22Rv1 (cell line): ENCODE results near the gene USP30.
A peak's percentile ranks its signal among the peaks of the same experiment; 100 is the strongest.

Experiments used
- H3K27ac ChIP-seq: fragments of 450-650 bp; 2 replicates; pipeline ENCODE4 v1.5.1; 2017
- CTCF ChIP-seq: fragments of 450-650 bp; IDR thresholded peaks from 2 replicates; pipeline ENCODE4 v1.5.1; 2017; ENCODE audit warnings: mild to moderate bottlenecking
- ZFX ChIP-seq: fragments of 450-650 bp; IDR thresholded peaks from 2 replicates; pipeline ENCODE4 v1.6.1; 2017; ENCODE audit warnings: antibody characterized with exemption, borderline replicate concordance

USP30 gene

GRCh38 chr12:109052414-109053323 lies at the start of gene USP30:
Gene USP30 (plus strand): TSS chr12:109052576. CDS start chr12:109052679, 103 bp downstream.
- H3K27ac ChIP-seq = peak within 1 kb of the TSS; percentile 44

GRCh38 chr12:109004017-109004416 lies 48.4 kb upstream of the USP30 start:
- TF ChIP-seq CTCF (no peak), ZFX (no peak)

More at GRCh38 chr12:109052414-109053323, at the start of gene USP30:
- TF ChIP-seq CTCF = no peak
- no peak for TF ChIP-seq ZFX

GRCh38 chr12:109009766-109010165 lies 42.6 kb upstream of the USP30 start:
- H3K27ac ChIP-seq = no peak overlapping the region
- TF ChIP-seq ZFX (no peak), CTCF (no peak)

More at GRCh38 chr12:109004017-109004416, 48.4 kb upstream of the USP30 start:
- H3K27ac ChIP-seq = no peak overlapping the region

GRCh38 chr12:109010259-109010658 lies 42.1 kb upstream of the USP30 start:
- TF ChIP-seq CTCF = no peak
- TF ChIP-seq ZFX = no peak
- no peak overlapping the region for H3K27ac ChIP-seq

- no peak for TF ChIP-seq ZFX
- no peak overlapping the region for H3K27ac ChIP-seq
Observed at GRCh38 chr12:109014984-109015765, 37.2 kb upstream of the USP30 start.

GRCh38 chr12:109016016-109016415 lies 36.4 kb upstream of the USP30 start:
- no peak overlapping the region for H3K27ac ChIP-seq
- TF ChIP-seq CTCF (no peak), ZFX (no peak)

- TF ChIP-seq CTCF (no peak), ZFX (no peak)
- no peak overlapping the region for H3K27ac ChIP-seq
Observed at GRCh38 chr12:109016978-109017377, 35.4 kb upstream of the USP30 start.
